DND-41 (cell line): Measurements from ENCODE around the gene MAGEB10.
"Not testable (repeated sequence)": the region's sequence is repeated elsewhere in the genome, so short reads cannot be mapped to it uniquely, and the experiment has no call there.

Experiments used
- CTCF ChIP-seq: IDR thresholded peaks from 2 replicates; pipeline ENCODE4 v1.5.1; 2012; ENCODE audit warnings: borderline replicate concordance, low read length, moderate library complexity, mild to moderate bottlenecking; ENCODE audit not compliant: poor library complexity, severe bottlenecking; ENCODE audit errors: extremely low read depth
- EZH2 ChIP-seq: IDR thresholded peaks from 3 replicates; pipeline ENCODE4 v1.6.1; 2012; ENCODE audit warnings: borderline replicate concordance, low read depth, mild to moderate bottlenecking, moderate library complexity, low read length, inconsistent platforms; ENCODE audit not compliant: severe bottlenecking

GRCh38 chrX:27808991-27809859 lies 1.4 kb downstream of the MAGEB10 start:
- TF ChIP-seq CTCF, EZH2: not testable (repeated sequence)
